ENCODE measurements around the gene KRT7.

- TF ChIP-seq CTCF (IDR thresholded peaks at IDR 0.05) (no peak), POLR2A (IDR thresholded peaks at IDR 0.05) (no peak), POLR2AphosphoS5 (IDR thresholded peaks at IDR 0.05) (no peak), EP300 (IDR thresholded peaks at IDR 0.05) (no peak)
Measured at GRCh38 chr12:52208424-52209165, 24.4 kb upstream of the KRT7 start.

All from suprapubic skin (tissue), 4 donors.